Right cardiac atrium (tissue), 5 donors: ENCODE data around the gene TP53I11. TPM values are rescaled to one million over a fixed set of nuclear protein-coding genes. Genes with fewer than 3 reads are reported as not detected.

Source experiments
- ATAC-seq, 2 donors: fragments of 200-7000 bp; cut with Tn5 transposase; one replicate each; pipeline versions ENCODE4 v1.8.0 to v1.9.1; 2020; ENCODE audit warnings: moderate library complexity in 2 of 2, mild to moderate bottlenecking in 1 of 2
- DNase-seq, 3 donors: peaks; one replicate each; pipeline ENCODE4 v3.0.0-alpha.2; 2020
- H3K27ac ChIP-seq: one replicate; pipeline ENCODE4 v1.5.1; 2013; ENCODE audit warnings: mild to moderate bottlenecking, low read length, control low read depth, moderate library complexity
- H3K27me3 ChIP-seq: one replicate; pipeline ENCODE4 v1.6.1; 2013; ENCODE audit not compliant: control insufficient read depth, insufficient read depth
- H3K4me1 ChIP-seq: one replicate; pipeline ENCODE4 v1.6.1; 2013; ENCODE audit warnings: low read length; ENCODE audit not compliant: control insufficient read depth, insufficient read depth
- H3K4me3 ChIP-seq: one replicate; pipeline ENCODE4 v1.5.1; 2013; ENCODE audit warnings: low read length, control low read depth
- H3K9me3 ChIP-seq: one replicate; pipeline ENCODE4 v1.6.1; 2013; ENCODE audit warnings: low read length; ENCODE audit not compliant: control insufficient read depth
- WGBS: extraction: QIAGEN DNeasy Blood & Tissue Kit; methylation state at CpG from one replicate; pipeline ENCODE4 v1.1.7; 2013; 5-methylcytosine and 5-hydroxymethylcytosine counted together
- intact Hi-C, 4 donors: fragments of 100-400 bp; cut with DNase I; formaldehyde crosslinking; loops; one replicate each; pipeline versions ENCODE4 v1.11.0 to v1.14.0; 2022 to 2023
- polyA plus RNA-seq: library from polyadenylated mRNA; stranded (reverse); fragments of 200-250 nt; gene quantifications from one replicate; pipeline ENCODE4 v1.2.3, GENCODE V29; 2013
- total RNA-seq, 4 donors: library from RNA; stranded (reverse); fragmentation: NEBNext Ultra II Directional; extraction: Animal tissue kit (Norgen Biotek cat#: 25700); gene quantifications; one replicate each; pipeline ENCODE4 v1.2.1, GENCODE V29; 2021
- donor health status: healthy with polysubstance abuse.
- donor health status: DM: no; HTN: yes; CAD: no.
- donor health status: DM: no; HTN: no; CAD: no.
- donor health status: DM: no; HTN: yes; CAD: no; lungs with severe emphysema.
- donor health status: DM: yes; HTN: yes; CAD: no.

TP53I11 gene
- total and polyA plus RNA-seq, 5 donors: 50.9 to 105 (median 81.2) TPM

GRCh38 chr11:44883277-44883676, 67.4 kb downstream of the TP53I11 start:
- H3K4me1 ChIP-seq: peaks cover 10% of the 10 kb centered on the region
- ATAC-seq (no peak), DNase-seq (peak in 1 of 3 donors; percentile 9)
- intact Hi-C loops: no loop called here
- no peaks in the 10 kb centered on the region for H3K9me3 ChIP-seq
- no peaks in the 10 kb centered on the region for H3K27me3 ChIP-seq
- H3K27ac ChIP-seq: no peak overlapping the region
- WGBS: 58% methylated on average over 6 of the region's 6 CpGs
- no peak overlapping the region for H3K4me3 ChIP-seq

Other genes with a start within 250 kb of the TP53I11 start
- gene TSPAN18, start 223.9 kb downstream of the TP53I11 start, total RNA-seq: 100 to 1,000 TPM; 158 to 236 (median 207) TPM
- gene TSPAN18, start 223.9 kb downstream of the TP53I11 start, polyA plus RNA-seq: 120 TPM
- gene PRDM11, start 195.8 kb upstream of the TP53I11 start, total RNA-seq: 10 to 100 TPM; 27.5 to 33.9 (median 29.9) TPM
- gene PRDM11, start 195.8 kb upstream of the TP53I11 start, polyA plus RNA-seq: 9.5 TPM